Measurements from ENCODE around the gene ANKRD44. TPM values are rescaled to one million over a fixed set of nuclear protein-coding genes. Genes with fewer than 3 reads are reported as not detected.
"Not testable (repeated sequence)": the region's sequence is repeated elsewhere in the genome, so short reads cannot be mapped to it uniquely, and the experiment has no call there.

The ANKRD44 gene
- total RNA-seq, 2 donors from 2014 or later = 7.0 to 7.9 TPM

DNA sequence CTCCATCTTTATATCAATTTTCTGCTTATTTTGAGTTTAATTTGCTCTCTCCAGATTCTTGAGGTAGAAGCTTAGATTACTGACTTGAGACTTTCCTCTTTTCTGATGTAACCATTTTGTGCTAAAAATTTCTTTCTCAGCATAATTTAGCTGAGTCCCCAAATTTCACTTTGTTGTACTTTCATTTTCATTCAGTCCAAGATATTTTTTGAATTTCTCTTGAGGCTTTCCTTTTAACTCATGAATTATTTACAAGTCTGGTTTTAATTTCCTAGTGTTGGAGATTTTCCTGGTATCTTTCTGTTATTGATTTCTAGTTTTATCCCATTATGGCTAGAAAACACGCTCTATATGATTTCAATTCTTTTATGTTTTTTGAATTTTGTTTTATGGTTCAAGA lies 239.4 kb downstream of the ANKRD44 start:
- no peak overlapping the region for H3K4me3 ChIP-seq
- H3K9ac ChIP-seq (ENCODE audit: low read depth in 2 of 2, low read length in 2 of 2) = no peak overlapping the region
- H3K9me3 ChIP-seq = no peaks in the 10 kb centered on the region
- no peak for TF ChIP-seq CTCF (IDR thresholded peaks at IDR 0.05)
- DNase-seq = no peak
- intact Hi-C loops (cut with DNase I) = no loop called here
- H3K36me3 ChIP-seq = no peaks in the 10 kb centered on the region
- H3K27ac ChIP-seq = no peak overlapping the region
- no peaks in the 10 kb centered on the region for H3K27me3 ChIP-seq
- H3K4me1 ChIP-seq = no peaks in the 10 kb centered on the region

DNA sequence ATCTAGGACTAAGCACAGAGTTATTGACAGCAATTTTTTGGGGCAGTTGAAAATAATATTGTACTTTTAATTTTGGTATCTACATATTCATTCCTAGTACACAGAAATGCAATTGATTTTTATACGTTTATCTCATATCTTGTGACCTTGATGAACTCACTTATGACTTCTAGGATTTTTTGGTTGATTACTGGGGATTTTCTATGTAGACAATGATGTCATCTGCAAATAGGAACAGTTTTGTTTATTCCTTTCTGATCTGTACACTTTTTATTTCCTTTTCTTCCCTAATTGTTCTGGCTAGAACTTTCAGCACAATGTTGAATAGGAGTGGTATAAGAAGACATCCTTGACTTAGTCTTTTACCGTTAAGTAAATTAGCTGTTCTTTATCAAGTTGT lies 240.6 kb downstream of the ANKRD44 start:
- H3K9me3 ChIP-seq = no peaks in the 10 kb centered on the region
- H3K4me1 ChIP-seq = no peaks in the 10 kb centered on the region
- no peak overlapping the region for H3K4me3 ChIP-seq
- H3K36me3 ChIP-seq = no peaks in the 10 kb centered on the region
- no peak for TF ChIP-seq CTCF (IDR thresholded peaks at IDR 0.05)
- no peak for DNase-seq
- H3K9ac ChIP-seq (ENCODE audit: low read depth in 2 of 2, low read length in 2 of 2) = no peak overlapping the region
- no peaks in the 10 kb centered on the region for H3K27me3 ChIP-seq
- intact Hi-C loops (cut with DNase I) = no loop called here
- H3K27ac ChIP-seq = no peak overlapping the region

DNA sequence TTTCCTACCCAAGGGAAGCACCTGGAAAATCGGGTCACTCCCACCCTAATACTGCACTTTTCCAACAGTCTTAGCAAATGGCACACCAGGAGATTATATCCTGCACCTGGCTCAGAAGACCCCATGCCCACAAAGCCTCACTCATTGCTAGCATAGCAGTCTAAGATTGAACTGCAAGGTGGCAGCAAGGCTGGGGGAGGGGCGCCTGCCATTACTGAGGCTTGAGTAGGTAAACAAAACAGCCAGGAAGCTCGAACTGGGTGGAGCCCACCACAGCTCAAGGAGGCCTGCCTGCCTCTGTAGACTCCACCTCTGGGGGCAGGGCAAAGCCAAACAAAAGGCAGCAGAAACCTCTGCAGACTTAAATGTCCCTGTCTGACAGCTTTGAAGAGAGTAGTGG lies 248.0 kb downstream of the ANKRD44 start:
- H3K9me3 ChIP-seq; intact Hi-C loops (cut with DNase I); H3K4me1 ChIP-seq; H3K27ac ChIP-seq; H3K27me3 ChIP-seq; DNase-seq; H3K36me3 ChIP-seq; H3K4me3 ChIP-seq; H3K9ac ChIP-seq (ENCODE audit: low read depth in 2 of 2, low read length in 2 of 2): not testable (repeated sequence)

GRCh38 chr2:197059477-197059876 lies 251.1 kb downstream of the ANKRD44 start:
- TF ChIP-seq CTCF (IDR thresholded peaks at IDR 0.05) = no peak
- H3K9me3 ChIP-seq = no peaks in the 10 kb centered on the region
- no peak overlapping the region for H3K27ac ChIP-seq
- H3K36me3 ChIP-seq = no peaks in the 10 kb centered on the region
- intact Hi-C loops (cut with DNase I) = no loop called here
- no peak overlapping the region for H3K9ac ChIP-seq (ENCODE audit: low read depth in 2 of 2, low read length in 2 of 2)
- no peaks in the 10 kb centered on the region for H3K27me3 ChIP-seq
- DNase-seq = no peak
- H3K4me3 ChIP-seq = no peak overlapping the region
- no peaks in the 10 kb centered on the region for H3K4me1 ChIP-seq

- TF ChIP-seq CTCF (IDR thresholded peaks at IDR 0.05) = no peak
- Histone ChIP-seq H3K36me3 (no peaks in the 10 kb centered on the region), H3K4me3 (no peak overlapping the region), H3K27ac (no peak overlapping the region), H3K27me3 (no peaks in the 10 kb centered on the region), H3K4me1 (no peaks in the 10 kb centered on the region), H3K9me3 (no peaks in the 10 kb centered on the region), H3K9ac (ENCODE audit: low read depth in 2 of 2, low read length in 2 of 2) (no peak overlapping the region)
- DNase-seq = no peak
- intact Hi-C loops (cut with DNase I) = no loop called here
Observed at GRCh38 chr2:197058777-197059300, 251.7 kb downstream of the ANKRD44 start.

- DNase-seq = no peak
- intact Hi-C loops (cut with DNase I) = no loop called here
- Histone ChIP-seq H3K27ac (no peak overlapping the region), H3K4me1 (no peaks in the 10 kb centered on the region), H3K9me3 (no peaks in the 10 kb centered on the region), H3K36me3 (no peaks in the 10 kb centered on the region), H3K27me3 (no peaks in the 10 kb centered on the region), H3K4me3 (no peak overlapping the region), H3K9ac (ENCODE audit: low read depth in 2 of 2, low read length in 2 of 2) (no peak overlapping the region)
- TF ChIP-seq CTCF (IDR thresholded peaks at IDR 0.05) = no peak
Observed at GRCh38 chr2:197057959-197058358, 252.6 kb downstream of the ANKRD44 start.

All from colonic mucosa (tissue), 4 donors.